Esophagus squamous epithelium (tissue), 4 donors: ENCODE measurements around the gene WDR64.

Source experiments
- CTCF ChIP-seq, 6 experiments: fragments of 450-650 bp in 4 of 6; fragments of 200-600 bp in 2 of 6; sonication (generic) in 2 of 6; IDR thresholded peaks; one replicate each; pipeline ENCODE4 v1.5.1; 2016 to 2019; ENCODE audit warnings: antibody characterized with exemption in 6 of 6, mild to moderate bottlenecking in 4 of 6, moderate library complexity in 4 of 6
- POLR2A ChIP-seq, 4 donors: fragments of 450-650 bp; IDR thresholded peaks; one replicate each; pipeline ENCODE4 v1.6.1; 2017; ENCODE audit warnings: antibody characterized with exemption in 4 of 4, mild to moderate bottlenecking in 4 of 4, moderate library complexity in 3 of 4

GRCh38 chr1:241707442-241707841 lies 55.4 kb downstream of the WDR64 start:
- TF ChIP-seq POLR2A (IDR thresholded peaks at IDR 0.05) (no peak), CTCF (IDR thresholded peaks at IDR 0.05) (no peak)
